ENCODE measurements around the gene TAF11.
A peak's percentile ranks its signal among the peaks of the same experiment; 100 is the strongest.
"Not testable (repeated sequence)": the region's sequence is repeated elsewhere in the genome, so short reads cannot be mapped to it uniquely, and the experiment has no call there.

TAF11 gene

GRCh38 chr6:34901930-34902329 lies 14.1 kb upstream of the TAF11 start:
- peak; percentile 20 for DNase-seq

GRCh38 chr6:34900321-34901031 lies 12.6 kb upstream of the TAF11 start:
- DNase-seq, result no peak

GRCh38 chr6:34899748-34900147 lies 11.9 kb upstream of the TAF11 start:
- DNase-seq, result not testable (repeated sequence)

GRCh38 chr6:34897716-34898115 lies 9.9 kb upstream of the TAF11 start:
- no peak for DNase-seq

- DNase-seq, result no peak
Observed at GRCh38 chr6:34897130-34897529, 9.3 kb upstream of the TAF11 start.

- no peak for DNase-seq
Observed at GRCh38 chr6:34894693-34895092, 6.9 kb upstream of the TAF11 start.

- DNase-seq, result no peak
Observed at GRCh38 chr6:34891296-34891695, 3.5 kb upstream of the TAF11 start.

GRCh38 chr6:34890533-34890925 lies 2.7 kb upstream of the TAF11 start:
- DNase-seq, result no peak

GRCh38 chr6:34888874-34889555 lies 1.2 kb upstream of the TAF11 start, which contains the start of gene ANKS1A:
TSS of gene ANKS1A (plus strand) at chr6:34889255. CDS start at chr6:34889403, 148 bp downstream.
- DNase-seq, result peak; percentile 63

GRCh38 chr6:34888514-34888856 lies 643 bp upstream of the TAF11 start:
- no peak for DNase-seq

GRCh38 chr6:34885837-34886236 lies 2.0 kb downstream of the TAF11 start:
- DNase-seq, result not testable (repeated sequence)

GRCh38 chr6:34884996-34885395 lies 2.8 kb downstream of the TAF11 start:
- no peak for DNase-seq

- not testable (repeated sequence) for DNase-seq
Observed at GRCh38 chr6:34884073-34884472, 3.8 kb downstream of the TAF11 start.

- no peak for DNase-seq
Observed at GRCh38 chr6:34877869-34878485, 9.9 kb downstream of the TAF11 start.

- no peak for DNase-seq
Observed at GRCh38 chr6:34877259-34877658, 10.6 kb downstream of the TAF11 start.

GRCh38 chr6:34876472-34876871 lies 11.4 kb downstream of the TAF11 start:
- DNase-seq, result no peak

- DNase-seq, result no peak
Observed at GRCh38 chr6:34875292-34876213, 12.3 kb downstream of the TAF11 start.

GRCh38 chr6:34872332-34872731 lies 15.5 kb downstream of the TAF11 start:
- no peak for DNase-seq

- no peak for DNase-seq
Observed at GRCh38 chr6:34871853-34872252, 16.0 kb downstream of the TAF11 start.

- no peak for DNase-seq
Observed at GRCh38 chr6:34867484-34867883, 20.4 kb downstream of the TAF11 start.

GRCh38 chr6:34866509-34866908 lies 21.3 kb downstream of the TAF11 start:
- no peak for DNase-seq

- no peak for DNase-seq
Observed at GRCh38 chr6:34865107-34865506, 22.7 kb downstream of the TAF11 start.

GRCh38 chr6:34864007-34864406 lies 23.8 kb downstream of the TAF11 start:
- DNase-seq, result no peak
